ENCODE data around the gene PGS1. TPM values are rescaled to one million over a fixed set of nuclear protein-coding genes. Genes with fewer than 3 reads are reported as not detected.

PGS1 gene
- total RNA-seq, 4 donors from 2014 or later, result 30.7 to 45.9 (median 35.6) TPM

GRCh38 chr17:78343543-78344201 is 34.8 kb upstream of the PGS1 start:
- intact Hi-C loops (cut with DNase I), result no loop called here
- Histone ChIP-seq H3K4me1 (peaks cover 49 to 75% (median 65%) of the 10 kb centered on the region in 4 donors), H3K36me3 (no peaks in the 10 kb centered on the region), H3K27me3 (no peaks in the 10 kb centered on the region), H3K4me3 (no peak overlapping the region), H3K9me3 (no peaks in the 10 kb centered on the region), H3K27ac (replicated peaks in 1 of 4) (peak overlapping the region; percentile 89 to 100 (median 96))
- 71% methylated on average over 17 of the region's 19 CpGs for WGBS
- TF ChIP-seq EP300 (IDR thresholded peaks at IDR 0.05), result peak; percentile 55
- TF ChIP-seq CTCF (IDR thresholded peaks at IDR 0.05), result no peak
- TF ChIP-seq POLR2AphosphoS5 (IDR thresholded peaks at IDR 0.05), result peak in 1 of 2 donors; percentile 56
- no peak for DNase-seq (ENCODE audit: extremely low spot score)

- H3K36me3 ChIP-seq, result no peaks in the 10 kb centered on the region
- intact Hi-C loops (cut with DNase I), result no loop called here
- no peaks in the 10 kb centered on the region for H3K9me3 ChIP-seq
- no peak for DNase-seq (ENCODE audit: extremely low spot score)
- no peaks in the 10 kb centered on the region for H3K27me3 ChIP-seq
- H3K4me3 ChIP-seq, result no peak overlapping the region
- TF ChIP-seq POLR2A (IDR thresholded peaks at IDR 0.05; ENCODE audit: low read depth) (no peak), CTCF (IDR thresholded peaks at IDR 0.05) (no peak), POLR2AphosphoS5 (IDR thresholded peaks at IDR 0.05) (no peak), EP300 (IDR thresholded peaks at IDR 0.05) (no peak)
- H3K27ac ChIP-seq (replicated peaks in 1 of 4), result peak overlapping the region; percentile 13 to 99 (median 66)
- H3K4me1 ChIP-seq, result peaks cover 49 to 71% (median 66%) of the 10 kb centered on the region in 4 donors
- WGBS, result 85% methylated on average over 10 of the region's 10 CpGs
These were observed 33.8 kb upstream of the PGS1 start for GRCh38 chr17:78344666-78345065.

GRCh38 chr17:78345172-78345571 is 33.3 kb upstream of the PGS1 start:
- H3K36me3 ChIP-seq, result no peaks in the 10 kb centered on the region
- H3K4me1 ChIP-seq, result peaks cover 51 to 76% (median 70%) of the 10 kb centered on the region in 4 donors
- no peak for DNase-seq (ENCODE audit: extremely low spot score)
- TF ChIP-seq CTCF (IDR thresholded peaks at IDR 0.05) (peak in 1 of 3 experiments; percentile 31), EP300 (IDR thresholded peaks at IDR 0.05) (no peak)
- peak overlapping the region; percentile 13 to 99 (median 66) for H3K27ac ChIP-seq (replicated peaks in 1 of 4)
- intact Hi-C loops (cut with DNase I), result no loop called here
- no peaks in the 10 kb centered on the region for H3K27me3 ChIP-seq
- H3K4me3 ChIP-seq, result no peak overlapping the region
- WGBS, result 62% methylated on average over 6 of the region's 8 CpGs
- no peaks in the 10 kb centered on the region for H3K9me3 ChIP-seq

GRCh38 chr17:78345791-78346494 is 32.5 kb upstream of the PGS1 start:
- H3K4me1 ChIP-seq, result peaks cover 53 to 79% (median 74%) of the 10 kb centered on the region in 4 donors
- intact Hi-C loops (cut with DNase I), result no loop called here

More at GRCh38 chr17:78345791-78346494, 32.5 kb upstream of the PGS1 start:
- WGBS, result 93% methylated on average over 8 of the region's 10 CpGs
- TF ChIP-seq POLR2A (IDR thresholded peaks at IDR 0.05; ENCODE audit: low read depth) (no peak), POLR2AphosphoS5 (IDR thresholded peaks at IDR 0.05) (no peak), CTCF (IDR thresholded peaks at IDR 0.05) (no peak), EP300 (IDR thresholded peaks at IDR 0.05) (no peak)
- Histone ChIP-seq H3K27ac (replicated peaks in 1 of 4) (peak overlapping the region in 2 of 4 donors; percentile 89 to 99), H3K36me3 (no peaks in the 10 kb centered on the region), H3K4me3 (no peak overlapping the region), H3K9me3 (no peaks in the 10 kb centered on the region), H3K27me3 (no peaks in the 10 kb centered on the region)
- no peak for DNase-seq (ENCODE audit: extremely low spot score)

Measured in esophagus muscularis mucosa (tissue), 4 donors.